WERI-Rb-1 (cell line): ENCODE results near the gene SERTAD4.

Experiments
- DNase-seq: peaks from one replicate; pipeline ENCODE4 v3.0.0-alpha.2; 2020
- H3K27ac ChIP-seq: fragments of 250-450 bp; sonication (Bioruptor Pico); 2 replicates; pipeline ENCODE4 v1.5.1; 2020; ENCODE audit warnings: mild to moderate bottlenecking, moderate library complexity
- H3K27me3 ChIP-seq: fragments of 250-450 bp; sonication (Bioruptor Pico); 2 replicates; pipeline ENCODE4 v1.5.1; 2021; ENCODE audit warnings: mild to moderate bottlenecking, low read depth, moderate library complexity; ENCODE audit not compliant: insufficient read depth, severe bottlenecking
- H3K36me3 ChIP-seq: fragments of 250-450 bp; sonication (Bioruptor Pico); 2 replicates; pipeline ENCODE4 v1.5.1; 2020; ENCODE audit warnings: mild to moderate bottlenecking, moderate library complexity
- H3K4me3 ChIP-seq: 2 replicates; pipeline ENCODE4 v1.5.1; 2011; ENCODE audit warnings: low read depth, mild to moderate bottlenecking, control low read depth, low read length
- H3K9me3 ChIP-seq: fragments of 250-450 bp; sonication (Bioruptor Pico); 2 replicates; pipeline ENCODE4 v1.5.1; 2021; ENCODE audit warnings: mild to moderate bottlenecking, moderate library complexity; ENCODE audit not compliant: severe bottlenecking
- TF ChIP-seq, protein P1 (sequence below): IDR thresholded peaks from 2 replicates; pipeline ENCODE4 v1.5.1; 2011; ENCODE audit warnings: low read depth, mild to moderate bottlenecking, control low read depth, inconsistent platforms, low read length

SERTAD4 gene

DNA sequence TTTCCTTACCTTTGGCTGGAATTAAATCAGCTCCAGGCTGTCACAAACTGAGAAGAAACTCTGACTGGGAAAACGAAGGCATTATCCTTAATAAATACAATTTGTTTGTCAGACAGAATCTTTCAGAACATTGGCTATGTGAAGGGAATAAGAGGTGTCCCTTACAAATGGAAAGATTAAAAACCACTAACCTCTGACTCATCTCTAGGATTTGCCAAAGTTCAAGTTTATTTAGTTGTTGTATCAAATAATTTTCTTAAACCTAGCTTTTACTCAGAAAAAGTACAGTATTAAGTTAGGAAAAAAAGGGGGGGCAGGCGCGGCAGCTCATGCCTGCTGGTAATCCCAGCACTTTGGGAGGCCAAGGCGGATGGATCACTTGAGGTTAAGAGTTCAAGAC, 15.7 kb downstream of the SERTAD4 start:
- H3K27me3 ChIP-seq: no peaks in the 10 kb centered on the region
- no peaks in the 10 kb centered on the region for H3K9me3 ChIP-seq
- TF ChIP-seq, protein P1, sequence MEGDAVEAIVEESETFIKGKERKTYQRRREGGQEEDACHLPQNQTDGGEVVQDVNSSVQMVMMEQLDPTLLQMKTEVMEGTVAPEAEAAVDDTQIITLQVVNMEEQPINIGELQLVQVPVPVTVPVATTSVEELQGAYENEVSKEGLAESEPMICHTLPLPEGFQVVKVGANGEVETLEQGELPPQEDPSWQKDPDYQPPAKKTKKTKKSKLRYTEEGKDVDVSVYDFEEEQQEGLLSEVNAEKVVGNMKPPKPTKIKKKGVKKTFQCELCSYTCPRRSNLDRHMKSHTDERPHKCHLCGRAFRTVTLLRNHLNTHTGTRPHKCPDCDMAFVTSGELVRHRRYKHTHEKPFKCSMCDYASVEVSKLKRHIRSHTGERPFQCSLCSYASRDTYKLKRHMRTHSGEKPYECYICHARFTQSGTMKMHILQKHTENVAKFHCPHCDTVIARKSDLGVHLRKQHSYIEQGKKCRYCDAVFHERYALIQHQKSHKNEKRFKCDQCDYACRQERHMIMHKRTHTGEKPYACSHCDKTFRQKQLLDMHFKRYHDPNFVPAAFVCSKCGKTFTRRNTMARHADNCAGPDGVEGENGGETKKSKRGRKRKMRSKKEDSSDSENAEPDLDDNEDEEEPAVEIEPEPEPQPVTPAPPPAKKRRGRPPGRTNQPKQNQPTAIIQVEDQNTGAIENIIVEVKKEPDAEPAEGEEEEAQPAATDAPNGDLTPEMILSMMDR: no peak
- DNase-seq: no peak
- H3K4me3 ChIP-seq: no peak overlapping the region
- no peak overlapping the region for H3K27ac ChIP-seq
- H3K36me3 ChIP-seq: no peaks in the 10 kb centered on the region; the same call in 1 of the 2 replicates

DNA sequence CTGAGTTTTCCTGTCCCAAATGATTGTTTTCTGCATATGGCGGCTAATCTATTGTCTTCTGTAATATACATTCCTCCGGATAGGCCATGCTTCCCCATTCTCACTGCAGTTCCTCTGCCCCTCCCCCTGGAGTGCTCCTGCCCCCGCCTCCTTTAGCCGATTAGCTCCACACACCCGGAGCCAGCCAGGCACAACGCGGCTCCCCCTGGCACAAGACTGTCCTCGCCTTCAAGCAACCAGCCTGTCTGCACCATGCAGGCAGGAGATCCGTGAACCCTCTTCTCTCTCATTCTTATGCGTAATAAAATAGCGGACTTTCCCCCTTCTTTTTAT, 18.0 kb downstream of the SERTAD4 start:
- peak overlapping the region; percentile 59 for H3K4me3 ChIP-seq

DNA sequence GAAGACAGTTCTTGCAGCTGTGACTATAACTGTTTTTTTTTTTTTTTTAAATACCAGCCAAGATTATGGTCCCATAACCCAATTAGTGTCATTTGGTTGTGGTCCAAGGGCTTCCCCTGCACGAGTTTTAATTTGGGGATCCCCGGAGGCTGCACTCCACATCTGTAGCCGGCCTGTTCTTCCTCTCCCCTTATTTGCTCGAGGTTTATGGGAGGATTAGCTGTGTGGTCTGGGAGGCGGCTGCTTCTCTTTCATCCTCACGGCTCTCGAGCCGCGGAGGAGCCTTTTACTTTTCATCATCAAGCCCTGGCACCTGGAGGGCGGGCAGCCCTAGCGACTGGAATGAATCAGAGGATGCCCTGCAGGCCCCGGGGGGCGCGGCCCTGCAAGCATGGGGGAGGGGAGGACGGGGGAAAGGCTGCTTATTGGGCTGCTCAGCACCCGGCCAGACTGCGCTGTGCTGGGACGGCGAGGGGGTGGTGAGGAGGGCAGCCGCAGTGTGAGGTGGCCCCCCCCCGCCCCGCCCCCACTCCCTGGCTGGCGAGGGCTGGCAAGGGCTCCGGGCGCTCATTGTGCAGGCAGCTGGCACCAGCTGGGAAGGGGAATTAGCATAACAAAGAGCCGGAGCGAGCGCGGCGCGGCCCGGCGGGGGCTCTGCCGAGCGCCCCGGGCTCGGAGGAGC, 18.5 kb downstream of the SERTAD4 start:
- peak; percentile 82 for DNase-seq
- TF ChIP-seq, protein P1: no peak
- Histone ChIP-seq H3K4me3 (peak overlapping the region; percentile 59), H3K36me3 (no peaks in the 10 kb centered on the region), H3K27me3 (no peaks in the 10 kb centered on the region), H3K9me3 (no peaks in the 10 kb centered on the region), H3K27ac (peak overlapping the region; percentile 63)

More for the DNA sequence above, 18.0 kb downstream of the SERTAD4 start:
- Histone ChIP-seq H3K27me3 (no peaks in the 10 kb centered on the region), H3K27ac (peak overlapping the region; percentile 63), H3K9me3 (no peaks in the 10 kb centered on the region), H3K36me3 (no peaks in the 10 kb centered on the region)
- peak; percentile 94 for DNase-seq
- TF ChIP-seq, protein P1: no peak

DNA sequence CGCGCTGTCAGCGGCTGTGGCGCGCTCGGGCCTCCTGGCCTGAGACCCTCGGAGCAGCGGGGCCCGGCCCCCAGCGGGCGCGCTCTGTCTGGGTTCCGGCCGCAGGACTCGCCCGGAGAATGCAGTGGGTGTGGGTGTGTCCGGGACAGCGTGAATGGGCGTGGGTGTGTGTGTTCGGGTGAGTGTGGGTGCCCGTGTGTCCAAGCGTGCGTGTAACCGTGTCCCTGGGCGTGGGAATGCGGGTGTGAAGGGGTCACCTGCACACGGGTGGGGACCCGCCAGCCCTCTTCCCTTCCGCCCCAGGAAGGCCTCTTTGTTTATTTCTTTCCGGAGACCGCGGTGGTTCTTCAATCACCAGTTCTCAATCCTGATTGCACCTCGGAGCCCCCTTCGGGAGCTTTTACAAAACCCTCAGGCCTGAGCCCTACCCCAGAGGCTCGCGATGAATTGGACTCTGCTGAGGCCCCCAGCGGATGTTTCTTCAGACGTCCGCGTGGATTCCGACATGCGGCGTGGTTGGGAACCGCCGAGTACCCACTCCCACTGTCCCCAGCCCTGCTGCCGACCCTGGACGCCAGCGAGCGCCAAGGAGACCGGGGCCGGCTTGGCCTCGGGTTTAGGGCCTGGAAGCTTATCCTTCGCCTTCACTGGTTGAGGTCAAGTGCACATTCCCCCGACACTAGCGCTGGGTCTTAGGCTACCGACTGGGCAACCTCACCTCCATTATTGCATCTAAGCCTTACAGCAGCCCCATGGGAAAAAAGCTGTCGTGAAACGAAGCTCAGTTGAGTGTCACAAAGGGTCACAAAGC, 19.3 kb downstream of the SERTAD4 start:
- TF ChIP-seq, protein P1: no peak
- Histone ChIP-seq H3K4me3 (peak overlapping the region; percentile 59), H3K27me3 (no peaks in the 10 kb centered on the region), H3K27ac (peak overlapping the region; percentile 63), H3K36me3 (no peaks in the 10 kb centered on the region), H3K9me3 (no peaks in the 10 kb centered on the region)
- no peak for DNase-seq

DNA sequence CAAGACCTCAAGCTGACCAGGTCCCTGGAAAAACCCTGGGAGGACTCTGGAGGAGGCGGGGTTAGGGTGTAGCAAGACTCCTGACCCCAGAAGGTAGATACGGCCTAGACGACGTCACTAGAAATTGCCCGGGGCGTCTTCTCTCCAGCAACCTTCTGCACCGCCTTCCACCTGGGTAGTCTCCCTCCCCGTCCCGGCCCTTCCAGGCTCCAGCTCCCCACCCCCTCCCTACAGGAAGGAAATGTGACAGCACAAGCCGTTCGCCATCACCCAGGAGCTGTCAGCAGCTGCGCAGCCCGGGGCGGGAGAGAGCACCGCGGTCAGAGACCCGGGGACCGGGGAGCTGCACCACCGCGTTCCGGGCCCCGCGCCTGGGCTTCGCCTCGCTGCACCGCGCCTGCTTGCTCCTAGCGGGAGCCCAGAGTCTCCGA, 20.0 kb downstream of the SERTAD4 start:
- H3K27ac ChIP-seq: no peak overlapping the region
- no peaks in the 10 kb centered on the region for H3K9me3 ChIP-seq
- DNase-seq: peak; percentile 29
- TF ChIP-seq, protein P1: no peak
- no peaks in the 10 kb centered on the region for H3K27me3 ChIP-seq
- H3K4me3 ChIP-seq: no peak overlapping the region
- no peaks in the 10 kb centered on the region for H3K36me3 ChIP-seq
